Ureter (tissue), 1 donor: ENCODE results near the gene B9D2. TPM values are rescaled to one million over a fixed set of nuclear protein-coding genes. Genes with fewer than 3 reads are reported as not detected.

Experiments used
- DNase-seq: peaks from one replicate; pipeline ENCODE4 v3.0.0-alpha.2; 2020; ENCODE audit warnings: low spot score
- total RNA-seq: library from RNA; stranded (reverse); gene quantifications from one replicate; pipeline ENCODE4 v1.2.4, GENCODE V29; 2023
- donor health status: DM: yes; HTN: yes; CAD: no.

The B9D2 gene
- total RNA-seq, 1 donor from 2014 or later = 6.1 TPM

DNA sequence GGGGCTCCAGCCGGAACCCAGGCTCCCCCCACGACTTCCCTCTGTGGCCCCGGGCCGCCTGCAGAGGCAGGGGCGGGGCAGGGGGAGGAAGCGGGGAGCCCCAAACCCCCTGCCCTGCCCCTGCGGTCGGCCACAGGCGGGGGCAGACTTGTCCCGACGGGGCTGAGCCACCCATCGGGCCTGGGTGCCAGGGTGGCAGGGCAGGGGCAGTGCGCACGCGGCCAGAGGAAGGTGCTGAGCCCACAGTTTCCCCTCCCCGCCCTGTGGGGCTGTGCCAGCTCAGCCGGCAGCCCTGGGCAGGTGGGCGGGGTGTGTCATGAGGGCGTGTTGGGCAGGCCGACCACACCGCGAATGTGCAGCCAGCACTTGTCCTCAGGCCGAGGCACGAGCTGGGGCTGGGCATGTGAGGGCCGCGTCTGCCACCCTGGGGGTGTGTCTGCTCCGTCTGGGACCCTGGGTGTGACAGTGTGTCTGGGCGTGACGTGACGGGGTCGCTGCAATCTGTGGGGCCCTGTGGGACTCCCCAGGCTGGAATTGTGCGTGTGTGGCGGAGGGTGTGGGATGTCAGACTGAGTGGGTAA, 36.3 kb downstream of the B9D2 start:
- DNase-seq = peak; percentile 87

GRCh38 chr19:41327076-41327575, 36.8 kb downstream of the B9D2 start:
- no peak for DNase-seq

DNA sequence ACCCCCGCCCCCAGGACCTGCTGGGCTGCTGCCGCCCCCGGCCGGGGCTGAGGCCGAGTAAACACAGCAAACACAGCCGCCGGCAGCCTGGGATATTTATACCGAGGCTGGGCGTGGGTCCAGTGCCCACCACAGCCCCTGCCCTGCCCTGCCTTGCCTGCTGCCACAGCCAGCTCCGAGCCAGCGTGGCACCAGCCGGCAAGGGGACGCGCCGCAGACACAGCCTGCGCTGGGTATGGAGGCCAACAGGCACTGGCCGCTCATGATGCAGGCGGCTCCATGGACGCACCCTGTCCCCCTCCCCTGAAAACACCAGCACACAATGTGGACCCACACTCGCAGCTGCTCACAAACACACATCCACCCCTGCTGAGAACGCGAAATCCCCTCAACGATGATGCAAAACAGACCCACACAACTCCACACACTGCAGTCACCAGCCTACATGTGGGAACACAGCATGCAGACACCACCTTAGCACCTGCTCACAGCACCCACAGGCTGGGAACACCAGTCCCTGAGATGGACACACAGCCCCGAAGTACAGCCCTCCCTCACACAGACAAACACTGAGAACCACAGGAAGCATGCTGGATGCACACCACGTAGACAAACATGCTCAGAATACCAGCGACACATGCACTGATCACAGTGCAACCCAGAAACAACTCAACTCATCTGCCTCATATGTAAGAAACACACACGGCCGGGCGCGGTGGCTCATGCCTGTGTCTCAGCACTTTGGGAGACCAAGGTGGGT, 37.8 kb downstream of the B9D2 start:
- no peak for DNase-seq

DNA sequence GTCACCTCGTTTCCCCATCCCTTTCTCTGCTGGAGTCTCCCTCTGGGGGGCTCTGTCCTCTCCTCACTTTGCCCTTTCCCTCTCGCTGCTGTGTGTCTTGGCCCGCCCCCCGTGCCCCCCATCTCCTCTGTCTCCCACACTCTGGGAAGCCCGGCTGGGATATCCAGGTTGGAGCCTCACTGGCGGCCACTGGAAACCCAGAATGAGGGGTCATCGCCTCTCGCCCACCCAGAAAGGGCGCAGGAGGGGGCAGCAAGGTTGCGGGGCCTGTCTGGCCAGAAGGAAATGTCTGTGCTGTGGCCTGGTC, 38.4 kb downstream of the B9D2 start:
- no peak for DNase-seq

DNA sequence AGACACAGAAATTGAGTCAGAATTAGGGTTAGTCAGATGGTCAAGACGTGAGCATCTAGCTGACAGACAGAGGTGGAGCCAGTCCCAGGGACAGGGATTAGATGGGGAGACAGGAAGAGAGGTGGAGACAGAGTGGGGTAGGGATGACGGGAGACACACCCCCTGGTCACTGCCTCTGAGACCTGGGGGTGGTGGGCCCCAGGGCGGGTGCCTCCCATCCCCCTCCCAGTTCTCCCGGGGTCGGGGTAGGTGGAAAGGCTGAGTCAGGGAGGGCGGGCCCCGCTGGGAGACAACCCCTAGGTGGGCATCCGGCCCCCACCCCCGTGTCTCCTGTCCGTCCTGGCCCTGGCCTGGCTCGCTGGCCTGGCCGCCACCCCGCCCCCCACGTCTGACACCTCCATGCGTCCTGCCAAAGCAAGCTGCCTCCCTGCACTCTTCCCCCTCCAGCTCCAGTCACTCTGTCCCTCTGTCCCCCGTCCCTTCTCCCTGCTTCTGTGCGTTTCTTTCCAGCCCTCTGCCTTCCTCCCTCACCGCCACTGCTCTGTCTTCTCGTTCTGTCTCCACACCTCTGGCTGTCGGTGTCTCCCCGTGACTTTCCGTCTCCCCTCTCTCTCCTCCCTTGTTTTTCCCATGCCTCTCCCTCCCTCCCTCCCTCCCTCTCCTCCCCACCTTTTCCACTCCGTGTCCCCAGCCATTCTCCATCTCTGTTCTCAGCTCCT, 38.9 kb downstream of the B9D2 start:
- peak; percentile 74 for DNase-seq

DNA sequence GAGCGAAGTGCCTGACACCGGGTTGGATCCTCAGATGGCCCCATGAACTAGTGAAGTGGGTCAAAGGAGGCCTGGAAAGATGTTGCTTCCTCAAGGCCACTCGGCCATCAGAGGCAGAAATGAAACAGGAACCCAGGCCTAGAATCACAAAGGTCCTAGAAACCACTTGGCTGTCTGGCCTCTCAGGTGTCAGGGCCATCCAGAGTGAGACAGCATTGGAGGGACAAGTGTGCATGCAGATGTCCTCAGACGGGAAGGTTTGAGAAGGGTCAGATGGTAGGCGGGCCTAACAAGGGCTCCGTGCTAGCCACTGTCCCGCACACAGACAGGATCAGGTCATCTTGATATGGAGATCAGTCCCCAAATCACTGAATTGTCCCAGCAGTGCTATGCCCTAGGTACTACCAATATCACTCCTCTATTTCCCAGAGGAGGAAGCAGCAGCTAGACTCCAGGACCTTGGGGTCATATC, 39.7 kb downstream of the B9D2 start:
- DNase-seq = no peak

DNA sequence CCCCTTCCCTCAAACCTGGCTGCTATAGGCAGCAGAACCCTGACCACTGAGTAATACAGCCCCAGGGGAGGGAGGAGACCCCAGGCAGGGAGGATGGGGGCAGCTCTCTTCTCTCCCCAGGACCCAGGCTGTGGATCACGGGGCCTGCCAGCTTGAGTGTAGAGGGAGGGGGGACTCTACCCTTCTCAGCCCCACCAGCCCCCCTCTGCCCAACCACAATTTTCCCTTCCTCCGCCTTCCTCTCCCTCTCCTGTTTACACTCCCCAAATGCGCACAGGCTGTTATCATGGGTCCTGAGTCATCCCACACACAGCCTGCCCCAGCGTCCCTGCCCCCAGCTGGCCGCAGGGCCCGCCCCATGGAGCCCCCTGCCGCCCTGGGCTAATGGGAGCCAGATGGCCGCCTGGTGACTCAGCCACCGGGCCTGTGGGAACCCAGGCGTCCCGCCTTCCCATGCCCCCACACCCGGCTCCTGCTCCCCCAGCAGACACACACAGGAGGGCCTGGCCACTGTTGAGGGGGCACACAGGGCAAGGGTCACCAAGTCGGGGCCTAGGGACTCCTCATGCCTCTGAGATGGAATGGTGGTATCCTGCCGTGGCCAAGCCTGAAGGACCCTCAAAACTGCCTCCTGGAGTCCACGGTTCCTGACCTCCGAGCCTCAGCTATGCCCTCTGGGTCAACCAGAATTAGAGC, 40.4 kb downstream of the B9D2 start:
- DNase-seq = no peak

GRCh38 chr19:41323023-41323422, 40.9 kb downstream of the B9D2 start:
- no peak for DNase-seq

- DNase-seq = no peak
These were observed 41.5 kb downstream of the B9D2 start for GRCh38 chr19:41322451-41322850.

DNA sequence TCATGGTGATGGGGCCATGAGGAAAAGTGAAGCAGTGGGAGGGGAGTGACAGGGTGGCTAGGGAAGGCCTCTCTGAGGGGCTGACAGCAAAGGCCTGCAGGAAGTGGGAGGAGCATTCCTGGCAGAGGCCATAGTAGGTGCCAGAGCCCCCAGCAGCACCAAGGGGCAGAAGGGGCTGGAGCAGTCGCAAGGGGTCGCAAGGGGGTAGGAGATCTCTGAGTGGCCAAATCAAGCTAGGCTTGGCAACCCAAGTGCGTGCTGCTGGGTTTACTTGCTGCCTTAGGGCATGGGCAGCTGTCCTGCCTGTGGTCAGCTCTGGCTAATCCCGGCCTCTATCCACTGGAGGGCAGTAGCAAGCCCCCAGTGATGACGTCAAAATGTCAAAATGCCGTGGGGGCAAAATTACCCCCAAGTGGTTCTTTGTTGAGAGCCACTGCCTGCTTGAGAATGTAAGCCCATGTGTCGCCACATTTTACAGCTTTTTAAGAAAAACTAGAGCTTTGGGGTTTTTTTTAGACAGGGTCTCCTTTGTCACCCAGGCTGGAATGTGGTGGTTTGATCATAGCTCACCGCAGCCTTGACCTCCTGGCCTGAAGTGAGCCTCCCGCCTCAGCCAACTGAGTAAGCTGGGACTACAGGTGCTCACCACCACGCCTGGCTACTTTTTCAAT, 42.2 kb downstream of the B9D2 start:
- DNase-seq = no peak

GRCh38 chr19:41321204-41321599, 42.7 kb downstream of the B9D2 start:
- DNase-seq = no peak

- no peak for DNase-seq
These were observed 43.4 kb downstream of the B9D2 start for GRCh38 chr19:41320568-41320967.

GRCh38 chr19:41320185-41320518, 43.8 kb downstream of the B9D2 start:
- no peak for DNase-seq

DNA sequence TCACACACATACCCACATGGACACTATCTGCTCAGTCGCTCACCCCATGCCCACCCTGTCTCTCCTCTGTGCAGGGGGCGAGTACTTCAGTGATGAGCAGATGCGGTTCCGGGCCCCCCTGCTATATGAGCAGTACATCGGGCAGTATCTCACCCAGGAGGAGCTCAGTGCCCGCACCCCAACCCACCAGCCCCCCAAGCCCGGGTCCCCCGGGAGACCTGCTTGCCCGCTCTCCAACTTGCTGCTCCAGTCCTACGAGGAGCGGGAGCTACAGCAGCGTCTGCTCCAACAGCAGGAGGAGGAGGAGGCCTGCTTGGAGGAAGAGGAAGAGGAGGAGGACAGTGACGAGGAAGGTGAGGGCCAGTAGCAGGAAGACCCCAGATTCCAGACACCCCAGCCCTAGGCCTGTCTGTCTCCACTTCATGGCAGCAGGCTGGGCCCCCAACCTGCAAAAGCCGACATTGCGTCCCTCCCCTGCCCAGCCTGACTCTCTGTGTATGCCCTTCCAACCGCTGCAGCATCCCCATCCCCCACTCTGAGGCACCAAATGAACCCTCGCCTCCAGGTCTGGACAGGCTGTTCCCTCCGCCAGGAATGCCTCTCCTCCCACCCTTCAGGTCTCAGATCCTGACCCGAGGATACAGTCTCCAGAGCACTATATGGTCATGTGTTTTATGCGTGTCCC, 44.3 kb downstream of the B9D2 start:
- no peak for DNase-seq

DNA sequence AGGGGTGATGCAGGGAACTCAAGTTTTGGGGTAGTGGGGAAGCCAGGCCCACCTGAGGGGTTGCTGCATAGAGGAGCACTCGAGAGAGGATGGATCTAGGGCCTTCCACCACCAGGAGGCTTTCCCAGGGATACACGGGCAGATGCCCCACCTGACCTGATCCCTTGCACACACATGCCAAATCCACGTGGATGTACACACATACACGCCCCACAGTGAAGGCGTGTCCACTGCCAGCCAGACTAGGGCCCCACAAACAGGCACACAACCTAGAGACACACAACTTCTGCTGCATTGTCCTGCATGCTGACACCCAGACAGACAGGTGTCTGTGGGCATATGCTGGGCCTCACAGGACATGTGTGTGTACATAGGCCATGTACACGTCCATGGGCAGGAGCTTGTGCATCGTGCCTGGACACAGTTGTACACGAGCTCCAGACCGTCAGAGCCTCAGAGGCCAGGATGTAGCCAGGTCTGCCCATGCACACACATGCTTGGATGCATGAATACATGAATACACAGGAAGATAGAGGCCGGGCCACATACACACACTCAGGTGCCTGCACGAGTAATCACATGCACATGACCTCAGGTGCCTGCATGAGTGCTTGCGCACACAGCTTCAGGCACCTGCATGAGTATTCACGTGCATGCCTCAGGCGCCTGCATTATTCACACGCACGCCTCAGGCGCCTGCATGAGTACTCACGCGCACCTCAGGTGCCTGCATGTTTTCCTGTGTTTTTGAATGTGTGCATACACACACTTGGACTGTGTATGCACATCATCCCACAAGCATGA, 45.1 kb downstream of the B9D2 start:
- no peak for DNase-seq

- DNase-seq = no peak
These were observed 47.5 kb downstream of the B9D2 start for GRCh38 chr19:41316306-41316920.

DNA sequence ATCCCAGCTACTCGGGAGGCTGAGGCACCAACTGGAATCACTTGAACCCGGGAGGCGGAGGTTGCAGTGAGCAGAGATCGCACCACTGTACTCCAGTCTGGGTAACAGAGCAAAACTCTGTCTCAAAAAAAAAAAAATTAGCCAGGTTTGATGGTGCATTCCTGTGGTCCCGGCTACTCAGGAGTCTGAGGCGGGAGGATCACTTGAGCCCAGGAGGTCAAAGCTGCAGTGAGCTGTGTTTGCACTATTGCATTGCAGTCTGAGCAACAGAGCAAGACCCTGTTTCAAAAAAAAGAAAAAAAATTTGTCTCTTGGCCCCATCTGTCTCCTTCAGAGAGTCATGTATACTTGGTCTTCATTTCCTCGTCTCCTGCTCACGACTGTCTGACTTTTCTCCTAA, 52.3 kb downstream of the B9D2 start:
- no peak for DNase-seq

- no peak for DNase-seq
These were observed 52.9 kb downstream of the B9D2 start for GRCh38 chr19:41311072-41311471.

DNA sequence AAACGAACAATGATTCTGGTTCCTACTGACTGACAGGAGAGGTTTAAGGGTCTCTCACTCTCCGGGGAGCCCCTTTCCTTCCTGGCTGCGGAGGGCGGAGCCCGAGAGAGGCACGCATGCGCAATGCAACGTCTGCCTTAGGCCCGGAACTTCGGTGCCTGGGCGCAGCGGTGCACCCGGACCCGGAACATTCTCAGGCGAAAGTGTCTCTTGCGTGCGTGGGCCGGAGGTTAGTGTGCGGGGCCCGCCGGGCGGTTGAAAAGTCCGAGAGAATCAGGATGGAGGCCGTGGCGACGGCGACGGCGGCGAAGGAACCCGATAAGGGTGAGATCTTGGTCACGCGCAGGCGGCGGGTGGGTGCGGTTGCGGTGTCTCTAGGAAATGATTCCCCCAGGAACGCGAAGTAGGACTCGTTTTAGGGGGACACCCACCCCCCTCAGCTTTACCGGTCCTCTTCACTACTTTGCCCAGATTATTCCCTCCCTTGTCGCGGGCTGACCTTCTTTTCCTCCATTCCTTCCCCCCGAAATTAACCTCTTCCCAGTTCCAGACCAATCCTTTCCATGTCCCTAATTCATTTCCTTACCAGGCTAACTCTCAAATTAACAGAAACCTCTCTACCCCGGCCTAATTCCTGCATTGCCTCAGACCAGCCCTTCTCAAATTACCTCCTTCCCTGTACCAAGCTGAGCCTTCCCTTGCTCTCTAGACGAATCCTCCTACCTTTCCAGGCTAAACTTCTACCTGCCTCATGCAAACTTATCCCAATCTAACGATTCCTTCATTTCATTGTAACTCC, 53.7 kb downstream of the B9D2 start, which contains the start of gene CCDC97:
CCDC97 (plus strand) TSS at position 140 of the 799 bp plus-strand sequence; CDS start at position 279, 139 bp downstream.
- DNase-seq = peak; percentile 90
